Keratinocyte (primary cell): ENCODE data around the gene NXPH2. TPM values are rescaled to one million over a fixed set of nuclear protein-coding genes. Genes with fewer than 3 reads are reported as not detected.

Experiments
- DNase-seq: peaks from one replicate; pipeline ENCODE4 v3.0.0-alpha.2; 2011; ENCODE audit warnings: low read depth, missing footprints, low spot score
- FAIRE-seq: peaks from 2 replicates; lab custom pipeline; 2011; peaks lifted over from hg19 to GRCh38; lab: Jason Lieb, UNC
- H2AFZ ChIP-seq: 2 replicates; pipeline ENCODE4 v1.6.0; 2012; ENCODE audit warnings: low read length, control low read depth, inconsistent platforms; ENCODE audit not compliant: control insufficient read depth
- H3K27ac ChIP-seq: 2 replicates; pipeline ENCODE4 v1.5.1; 2011; ENCODE audit warnings: low read length; ENCODE audit not compliant: control insufficient read depth, insufficient read depth
- H3K27me3 ChIP-seq: 3 replicates; pipeline ENCODE4 v1.6.0; 2011; ENCODE audit warnings: low read length; ENCODE audit not compliant: control insufficient read depth, insufficient read depth; ENCODE audit errors: extremely low read depth
- H3K36me3 ChIP-seq, 2 experiments: 2 replicates in 1 of 2; 3 replicates in 1 of 2; pipeline ENCODE4 v1.5.1; 2011; ENCODE audit warnings: low read length in 2 of 2, mild to moderate bottlenecking in 1 of 2; ENCODE audit not compliant: control insufficient read depth in 2 of 2, insufficient read depth in 2 of 2; ENCODE audit errors: extremely low read depth in 1 of 2
- H3K4me1 ChIP-seq: 3 replicates; pipeline ENCODE4 v1.5.1; 2011; ENCODE audit warnings: low read length; ENCODE audit not compliant: control insufficient read depth, insufficient read depth; ENCODE audit errors: extremely low read depth
- H3K4me2 ChIP-seq: 3 replicates; pipeline ENCODE4 v1.6.0; 2011; ENCODE audit warnings: low read depth, low read length; ENCODE audit not compliant: control insufficient read depth, insufficient read depth; ENCODE audit errors: extremely low read depth
- H3K4me3 ChIP-seq, 3 experiments: fragments of 200-600 bp in 1 of 3; sonication (generic) in 1 of 3; 2 replicates in 2 of 3; 3 replicates in 1 of 3; pipeline ENCODE4 v1.5.1; 2011 to 2016; ENCODE audit warnings: low read length in 3 of 3, mild to moderate bottlenecking in 3 of 3, control low read depth in 2 of 3, inconsistent platforms in 1 of 3, low read depth in 1 of 3, mixed read lengths in 1 of 3, mixed run types in 1 of 3, moderate library complexity in 1 of 3; ENCODE audit not compliant: control insufficient read depth in 2 of 3, insufficient read depth in 2 of 3; ENCODE audit errors: extremely low read depth in 1 of 3
- H3K79me2 ChIP-seq: 2 replicates; pipeline ENCODE4 v1.6.0; 2012; ENCODE audit warnings: low read length; ENCODE audit not compliant: control insufficient read depth, insufficient read depth
- H3K9ac ChIP-seq: 3 replicates; pipeline ENCODE4 v1.6.0; 2011; ENCODE audit warnings: low read length; ENCODE audit not compliant: control insufficient read depth, insufficient read depth; ENCODE audit errors: extremely low read depth
- H3K9me1 ChIP-seq: 3 replicates; pipeline ENCODE4 v1.6.0; 2011; ENCODE audit warnings: low read length; ENCODE audit not compliant: control insufficient read depth, insufficient read depth; ENCODE audit errors: extremely low read depth
- H3K9me3 ChIP-seq: 2 replicates; pipeline ENCODE4 v1.5.1; 2012; ENCODE audit warnings: low read depth, low read length; ENCODE audit not compliant: control insufficient read depth
- H4K20me1 ChIP-seq: 3 replicates; pipeline ENCODE4 v1.6.0; 2011; ENCODE audit warnings: low read length; ENCODE audit not compliant: control insufficient read depth, insufficient read depth; ENCODE audit errors: extremely low read depth
- CTCF ChIP-seq, 3 experiments: IDR thresholded peaks in 1 of 3; conservative IDR thresholded peaks in 1 of 3; optimal IDR thresholded peaks in 1 of 3; 2 replicates in 2 of 3; 3 replicates in 1 of 3; pipeline versions ENCODE3 to v1.5.1; 2011; ENCODE audit warnings: low read length in 3 of 3, mild to moderate bottlenecking in 3 of 3, moderate library complexity in 2 of 3, control low read depth in 1 of 3, inconsistent platforms in 1 of 3; ENCODE audit not compliant: insufficient read depth in 2 of 3; ENCODE audit errors: extremely low read depth in 1 of 3
- EZH2 ChIP-seq: IDR thresholded peaks from one replicate; pipeline ENCODE4 v1.6.1; 2012; ENCODE audit warnings: inconsistent platforms, mild to moderate bottlenecking, low read length, moderate library complexity
- dilution Hi-C: fragments of 300-500 bp; cut with MboI; formaldehyde crosslinking; loops from one replicate; pipeline ENCODE4 v1.7.0; 2020; ENCODE audit warnings: low sequenced_read_pairs; ENCODE audit not compliant: extremely low pct_ligation_motif_present
- polyA plus RNA-seq, 5 experiments: library from polyadenylated mRNA; depleted of rRNA in 3 of 5; stranded (reverse) in 3 of 5; stranded (forward) in 1 of 5; unstranded in 1 of 5; fragments of >200 nt; gene quantifications; 1 replicate in 1 of 5; 2 replicates in 3 of 5; 3 replicates in 1 of 5; pipeline versions ENCODE4 v1.2.1 to v1.2.3, GENCODE V29; 2011 to 2012; ENCODE audit warnings: missing spikeins in 2 of 5, low read depth in 1 of 5, low replicate concordance in 1 of 5

The NXPH2 gene
- polyA plus RNA-seq, 1 donor (not counting 4 experiments of a cell fraction or from before 2014, with no cell fraction given), result not detected

- TF ChIP-seq CTCF (optimal IDR thresholded peaks at IDR 0.05 in 1 of 3, IDR thresholded peaks at IDR 0.05 in 1 of 3, conservative IDR thresholded peaks at IDR 0.05 in 1 of 3; ENCODE audit: extremely low read depth in 1 of 3, insufficient read depth in 2 of 3, low read length in 3 of 3), result peak in 2 of 3 experiments; percentile 24 to 26
- TF ChIP-seq EZH2, result no peak
- FAIRE-seq (no peak), DNase-seq (no peak)
- no peaks in the 10 kb centered on the region for H3K9me3 ChIP-seq
- H3K4me3 ChIP-seq, result no peak overlapping the region
- H4K20me1 ChIP-seq, result no peaks in the 10 kb centered on the region
- peaks cover 3% of the 10 kb centered on the region for H3K27me3 ChIP-seq
- H3K79me2 ChIP-seq, result no peaks in the 10 kb centered on the region
- no peaks in the 10 kb centered on the region for H3K36me3 ChIP-seq
- H3K4me2 ChIP-seq, result no peak overlapping the region
- H2AFZ ChIP-seq, result no peak overlapping the region
- dilution Hi-C loops, result loop anchor here (25.0 kb wide), 1 partner anchor 902 kb away; no protein-coding TSS in a partner anchor
- no peaks in the 10 kb centered on the region for H3K9me1 ChIP-seq
- no peaks in the 10 kb centered on the region for H3K4me1 ChIP-seq
- H3K27ac ChIP-seq, result no peak overlapping the region
- no peak overlapping the region for H3K9ac ChIP-seq
These were observed 34.1 kb upstream of the NXPH2 start for GRCh38 chr2:138814123-138814898.

- H3K27ac ChIP-seq, result no peak overlapping the region
- H3K36me3 ChIP-seq, result no peaks in the 10 kb centered on the region
- H3K9ac ChIP-seq, result no peak overlapping the region
- H3K4me2 ChIP-seq, result no peak overlapping the region
- TF ChIP-seq EZH2 (no peak), CTCF (optimal IDR thresholded peaks at IDR 0.05 in 1 of 3, IDR thresholded peaks at IDR 0.05 in 1 of 3, conservative IDR thresholded peaks at IDR 0.05 in 1 of 3; ENCODE audit: extremely low read depth in 1 of 3, insufficient read depth in 2 of 3, low read length in 3 of 3) (no peak)
- no peak overlapping the region for H3K4me3 ChIP-seq
- no peaks in the 10 kb centered on the region for H3K4me1 ChIP-seq
- no peaks in the 10 kb centered on the region for H3K27me3 ChIP-seq
- H2AFZ ChIP-seq, result no peak overlapping the region
- H3K9me1 ChIP-seq, result no peaks in the 10 kb centered on the region
- no peaks in the 10 kb centered on the region for H3K79me2 ChIP-seq
- H4K20me1 ChIP-seq, result no peaks in the 10 kb centered on the region
- dilution Hi-C loops, result loop anchor here (25.0 kb wide), 1 partner anchor 899 kb away; no protein-coding TSS in a partner anchor
- DNase-seq (no peak), FAIRE-seq (no peak)
- no peaks in the 10 kb centered on the region for H3K9me3 ChIP-seq
These were observed 31.2 kb upstream of the NXPH2 start for GRCh38 chr2:138811431-138811830.
